IMR-90 (cell line): ENCODE results near the gene WDR54.

Experiments used
- MAFK ChIP-seq: IDR thresholded peaks from 2 replicates; pipeline ENCODE4 v1.6.1; 2012; ENCODE audit warnings: low read depth, low read length, improper control_type of control experiment
- MAZ ChIP-seq: IDR thresholded peaks from 2 replicates; pipeline ENCODE4 v1.6.1; 2012; ENCODE audit warnings: low read depth, mild to moderate bottlenecking, low read length, improper control_type of control experiment, moderate library complexity, borderline replicate concordance
- RCOR1 ChIP-seq: IDR thresholded peaks from 2 replicates; pipeline ENCODE4 v1.6.1; 2012; ENCODE audit warnings: mild to moderate bottlenecking, low read length, improper control_type of control experiment; ENCODE audit not compliant: insufficient replicate concordance
- RFX5 ChIP-seq: IDR thresholded peaks from 2 replicates; pipeline ENCODE4 v1.8.0; 2012; ENCODE audit warnings: low read depth, mild to moderate bottlenecking, low read length, moderate library complexity
- TF ChIP-seq, protein P1 (sequence below): conservative IDR thresholded peaks from 2 replicates; pipeline ENCODE4 v1.5.1; 2012; ENCODE audit warnings: mild to moderate bottlenecking, low read depth, low read length, improper control_type of control experiment

DNA sequence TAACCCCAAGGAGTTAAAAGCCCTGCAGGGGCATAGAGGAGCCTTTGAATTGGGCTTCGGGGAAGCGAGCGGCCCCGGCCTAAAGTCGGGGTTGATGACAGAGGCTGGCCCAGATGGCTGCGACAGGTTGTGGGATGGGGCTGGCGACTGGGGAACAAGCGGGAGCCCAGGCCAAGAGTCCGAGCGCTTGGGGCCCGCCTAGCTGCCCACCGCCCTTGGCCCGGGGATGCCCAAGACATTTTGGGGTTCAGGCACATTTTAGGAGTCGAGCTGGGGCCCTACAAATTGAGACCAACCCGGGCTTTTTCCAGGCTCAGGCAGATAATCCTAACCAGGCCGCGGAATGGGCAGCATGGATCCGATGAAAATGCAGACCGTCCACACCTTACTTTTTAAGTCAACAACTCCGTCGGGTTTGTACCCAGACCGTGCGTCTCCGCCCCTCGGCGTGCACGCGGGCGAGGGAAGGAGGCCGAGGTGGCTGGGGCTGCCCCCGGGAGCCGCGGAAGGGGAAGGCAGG is 19.7 kb downstream of the WDR54 start:
- TF ChIP-seq, protein P1, sequence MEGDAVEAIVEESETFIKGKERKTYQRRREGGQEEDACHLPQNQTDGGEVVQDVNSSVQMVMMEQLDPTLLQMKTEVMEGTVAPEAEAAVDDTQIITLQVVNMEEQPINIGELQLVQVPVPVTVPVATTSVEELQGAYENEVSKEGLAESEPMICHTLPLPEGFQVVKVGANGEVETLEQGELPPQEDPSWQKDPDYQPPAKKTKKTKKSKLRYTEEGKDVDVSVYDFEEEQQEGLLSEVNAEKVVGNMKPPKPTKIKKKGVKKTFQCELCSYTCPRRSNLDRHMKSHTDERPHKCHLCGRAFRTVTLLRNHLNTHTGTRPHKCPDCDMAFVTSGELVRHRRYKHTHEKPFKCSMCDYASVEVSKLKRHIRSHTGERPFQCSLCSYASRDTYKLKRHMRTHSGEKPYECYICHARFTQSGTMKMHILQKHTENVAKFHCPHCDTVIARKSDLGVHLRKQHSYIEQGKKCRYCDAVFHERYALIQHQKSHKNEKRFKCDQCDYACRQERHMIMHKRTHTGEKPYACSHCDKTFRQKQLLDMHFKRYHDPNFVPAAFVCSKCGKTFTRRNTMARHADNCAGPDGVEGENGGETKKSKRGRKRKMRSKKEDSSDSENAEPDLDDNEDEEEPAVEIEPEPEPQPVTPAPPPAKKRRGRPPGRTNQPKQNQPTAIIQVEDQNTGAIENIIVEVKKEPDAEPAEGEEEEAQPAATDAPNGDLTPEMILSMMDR, result no peak
- no peak for TF ChIP-seq RFX5
- no peak for TF ChIP-seq RCOR1
- no peak for TF ChIP-seq MAZ
- no peak for TF ChIP-seq MAFK
